Kidney (tissue), 14 donors: ENCODE data around the gene CAMK1D. TPM values are rescaled to one million over a fixed set of nuclear protein-coding genes. Genes with fewer than 3 reads are reported as not detected.

ENCODE experiments used
- DNase-seq, 5 donors: peaks; one replicate each; pipeline ENCODE4 v3.0.0-alpha.2; 2013 to 2020
- FAIRE-seq: peaks from 2 replicates; lab custom pipeline; 2012; peaks lifted over from hg19 to GRCh38; lab: Jason Lieb, UNC
- H3K27ac ChIP-seq, 2 donors: one replicate each; pipeline ENCODE4 v1.7.0; 2013; ENCODE audit warnings: low read depth in 2 of 2, low read length in 2 of 2, inconsistent platforms in 1 of 2
- H3K27me3 ChIP-seq: one replicate; pipeline ENCODE4 v1.7.1; 2013; ENCODE audit warnings: low read length, inconsistent platforms; ENCODE audit not compliant: control insufficient read depth, insufficient read depth
- H3K36me3 ChIP-seq, 3 donors: one replicate each; pipeline versions ENCODE4 v1.7.0 to v1.7.1; 2013; ENCODE audit warnings: low read length in 3 of 3, control low read depth in 1 of 3, inconsistent platforms in 1 of 3; ENCODE audit not compliant: insufficient read depth in 3 of 3, control insufficient read depth in 2 of 3
- H3K4me1 ChIP-seq, 3 donors: one replicate each; pipeline versions ENCODE4 v1.7.0 to v1.7.1; 2013; ENCODE audit warnings: low read length in 3 of 3, inconsistent platforms in 1 of 3, low read depth in 1 of 3; ENCODE audit not compliant: control insufficient read depth in 2 of 3, insufficient read depth in 2 of 3
- H3K4me3 ChIP-seq, 3 donors: one replicate each; pipeline versions ENCODE4 v1.7.0 to v1.8.1; 2013; ENCODE audit warnings: low read length in 3 of 3, control low read depth in 1 of 3, inconsistent platforms in 1 of 3
- H3K9ac ChIP-seq, 3 donors: one replicate each; pipeline versions ENCODE4 v1.7.0 to v1.7.1; 2013; ENCODE audit warnings: low read length in 3 of 3, control low read depth in 1 of 3, inconsistent platforms in 1 of 3
- H3K9me3 ChIP-seq, 3 donors: one replicate each; pipeline versions ENCODE4 v1.7.0 to v1.7.1; 2013; ENCODE audit warnings: low read length in 3 of 3, control low read depth in 1 of 3, inconsistent platforms in 1 of 3; ENCODE audit not compliant: control insufficient read depth in 2 of 3, insufficient read depth in 1 of 3
- CTCF ChIP-seq: IDR thresholded peaks from 3 replicates; pipeline ENCODE4 v1.5.1; 2012; ENCODE audit warnings: mild to moderate bottlenecking, moderate library complexity, borderline replicate concordance; ENCODE audit not compliant: insufficient read depth; ENCODE audit errors: extremely low read depth
- intact Hi-C: fragments of 100-400 bp; cut with DNase I; formaldehyde crosslinking; loops from one replicate; pipeline ENCODE4 v1.11.1; 2022
- polyA plus RNA-seq: library from polyadenylated mRNA; stranded (reverse); fragments of 350-450 nt; fragmentation: Illumina TruSeq; extraction: RNeasy Lipid Tissue Mini Kit (QIAGEN cat#74804); gene quantifications from one replicate; pipeline ENCODE4 v1.2.3, GENCODE V29; 2014; ENCODE audit warnings: low read depth, low replicate concordance; ENCODE audit not compliant: insufficient read depth
- total RNA-seq: library from RNA; stranded (reverse); fragmentation: NEBNext Ultra II Directional; extraction: Animal tissue kit (Norgen Biotek cat#: 25700); gene quantifications from one replicate; pipeline ENCODE4 v1.2.1, GENCODE V29; 2021
- donor health status: control.
- donor health status: control.
- donor health status: control.
- donor health status: control.
- donor health status: control.
- donor health status: DM: yes; HTN: yes; CAD: no.
- donor health status: Normal renal cell carcinoma (clear cell type).

CAMK1D gene
- total and polyA plus RNA-seq, 2 donors from 2014 or later = 1.1 to 13.7 TPM

GRCh38 chr10:12838995-12839927 is 489.9 kb downstream of the CAMK1D start:
- TF ChIP-seq CTCF = no peak
- Histone ChIP-seq H3K27me3 (no peaks in the 10 kb centered on the region), H3K9me3 (no peaks in the 10 kb centered on the region), H3K4me1 (peaks cover 0 to 2% (median 0%) of the 10 kb centered on the region in 3 donors), H3K27ac (no peak overlapping the region), H3K4me3 (no peak overlapping the region), H3K36me3 (no peaks in the 10 kb centered on the region), H3K9ac (no peak overlapping the region)
- DNase-seq (no peak), FAIRE-seq (no peak)
- intact Hi-C loops = no loop called here

- DNase-seq (peak in 1 of 5 donors; percentile 63), FAIRE-seq (no peak)
- Histone ChIP-seq H3K4me1 (peaks cover 0 to 2% (median 0%) of the 10 kb centered on the region in 3 donors), H3K9ac (no peak overlapping the region), H3K4me3 (no peak overlapping the region), H3K9me3 (no peaks in the 10 kb centered on the region), H3K36me3 (no peaks in the 10 kb centered on the region), H3K27ac (peak overlapping the region in 1 of 2 donors; percentile 20), H3K27me3 (no peaks in the 10 kb centered on the region)
- no peak for TF ChIP-seq CTCF
- intact Hi-C loops = no loop called here
These were observed 490.7 kb downstream of the CAMK1D start for GRCh38 chr10:12839941-12840611.

- H3K9ac ChIP-seq = no peak overlapping the region
- H3K4me1 ChIP-seq = peaks cover 0 to 2% (median 0%) of the 10 kb centered on the region in 3 donors
- DNase-seq = no peak
- intact Hi-C loops = no loop called here
- FAIRE-seq = no peak
- H3K4me3 ChIP-seq = no peak overlapping the region
- no peak for TF ChIP-seq CTCF
- no peaks in the 10 kb centered on the region for H3K9me3 ChIP-seq
- no peak overlapping the region for H3K27ac ChIP-seq
- no peaks in the 10 kb centered on the region for H3K36me3 ChIP-seq
- H3K27me3 ChIP-seq = no peaks in the 10 kb centered on the region
These were observed 492.1 kb downstream of the CAMK1D start for GRCh38 chr10:12841426-12841825.
